Measurements from ENCODE around the gene PTPA.

DNA sequence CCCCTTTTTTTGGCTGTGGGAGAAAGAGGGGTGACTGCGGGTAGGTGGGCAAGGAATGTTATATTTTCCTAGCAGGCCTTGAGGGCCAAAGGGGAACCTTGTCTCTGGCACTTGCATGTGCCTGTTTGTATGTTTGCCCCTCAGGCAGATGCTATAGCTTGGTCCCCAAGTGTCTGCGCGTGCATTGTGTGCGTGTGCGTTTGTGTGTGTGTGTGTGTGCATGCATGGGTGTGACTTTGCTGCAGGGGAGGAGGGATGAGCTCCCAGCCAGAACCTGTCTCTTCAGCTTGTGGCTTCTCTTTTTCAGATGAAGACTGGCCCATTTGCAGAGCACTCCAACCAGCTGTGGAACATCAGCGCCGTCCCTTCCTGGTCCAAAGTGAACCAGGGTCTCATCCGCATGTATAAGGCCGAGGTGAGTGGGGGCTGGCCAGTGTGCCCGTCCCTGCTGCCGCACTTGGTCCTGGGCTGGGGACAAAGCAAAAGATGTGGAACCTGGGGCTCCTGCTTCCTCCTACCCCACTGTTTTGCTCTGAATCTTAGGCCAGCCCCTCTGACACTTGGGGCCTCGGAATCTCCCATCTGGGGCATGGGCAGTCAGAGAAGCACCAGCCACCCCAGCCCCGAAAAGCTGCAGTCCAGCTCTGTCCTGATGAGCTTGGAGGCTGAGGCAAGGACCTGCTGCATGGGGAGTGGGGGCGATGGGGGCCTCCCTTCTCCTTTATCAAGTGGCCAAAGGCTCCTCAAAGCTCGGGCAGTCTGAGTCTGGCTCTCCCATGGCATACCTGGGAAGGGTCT, 31.1 kb downstream of the PTPA start:
- TF ChIP-seq, protein P1, sequence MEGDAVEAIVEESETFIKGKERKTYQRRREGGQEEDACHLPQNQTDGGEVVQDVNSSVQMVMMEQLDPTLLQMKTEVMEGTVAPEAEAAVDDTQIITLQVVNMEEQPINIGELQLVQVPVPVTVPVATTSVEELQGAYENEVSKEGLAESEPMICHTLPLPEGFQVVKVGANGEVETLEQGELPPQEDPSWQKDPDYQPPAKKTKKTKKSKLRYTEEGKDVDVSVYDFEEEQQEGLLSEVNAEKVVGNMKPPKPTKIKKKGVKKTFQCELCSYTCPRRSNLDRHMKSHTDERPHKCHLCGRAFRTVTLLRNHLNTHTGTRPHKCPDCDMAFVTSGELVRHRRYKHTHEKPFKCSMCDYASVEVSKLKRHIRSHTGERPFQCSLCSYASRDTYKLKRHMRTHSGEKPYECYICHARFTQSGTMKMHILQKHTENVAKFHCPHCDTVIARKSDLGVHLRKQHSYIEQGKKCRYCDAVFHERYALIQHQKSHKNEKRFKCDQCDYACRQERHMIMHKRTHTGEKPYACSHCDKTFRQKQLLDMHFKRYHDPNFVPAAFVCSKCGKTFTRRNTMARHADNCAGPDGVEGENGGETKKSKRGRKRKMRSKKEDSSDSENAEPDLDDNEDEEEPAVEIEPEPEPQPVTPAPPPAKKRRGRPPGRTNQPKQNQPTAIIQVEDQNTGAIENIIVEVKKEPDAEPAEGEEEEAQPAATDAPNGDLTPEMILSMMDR (IDR thresholded peaks at IDR 0.05; ENCODE audit: insufficient read depth, low read length, poor library complexity, severe bottlenecking): no peak
- TF ChIP-seq EZH2phosphoT487 (conservative IDR thresholded peaks at IDR 0.05; ENCODE audit: low read length): no peak

All from SU-DHL-6 (cell line).